IMR-90 (cell line): ENCODE results near the gene CCN2.

Experiments used
- CEBPB ChIP-seq: IDR thresholded peaks from 2 replicates; pipeline ENCODE4 v1.6.1; 2012; ENCODE audit warnings: low read depth, low read length, improper control_type of control experiment
- CTCF ChIP-seq: conservative IDR thresholded peaks from 2 replicates; pipeline ENCODE4 v1.5.1; 2012; ENCODE audit warnings: mild to moderate bottlenecking, low read depth, low read length, improper control_type of control experiment
- FOS ChIP-seq: fragments of 150-350 bp; IDR thresholded peaks from 2 replicates; pipeline ENCODE4 v1.6.1; 2016; ENCODE audit warnings: low read depth, low read length
- MAFK ChIP-seq: IDR thresholded peaks from 2 replicates; pipeline ENCODE4 v1.6.1; 2012; ENCODE audit warnings: low read depth, low read length, improper control_type of control experiment
- MXI1 ChIP-seq: IDR thresholded peaks from 2 replicates; pipeline ENCODE4 v1.6.1; 2012; ENCODE audit warnings: low read depth, mild to moderate bottlenecking, low read length, moderate library complexity, borderline replicate concordance
- NFE2L2 ChIP-seq: fragments of 150-350 bp; IDR thresholded peaks from 2 replicates; pipeline ENCODE4 v1.6.1; 2016; ENCODE audit warnings: low read depth, mild to moderate bottlenecking, low read length
- POLR2A ChIP-seq: IDR thresholded peaks from 2 replicates; pipeline ENCODE4 v1.6.1; 2012; ENCODE audit warnings: mild to moderate bottlenecking, low read depth, low read length
- RAD21 ChIP-seq: IDR thresholded peaks from 2 replicates; pipeline ENCODE4 v1.6.1; 2012; ENCODE audit warnings: low read length, improper control_type of control experiment
- SMC3 ChIP-seq: fragments of 150-350 bp; IDR thresholded peaks from 2 replicates; pipeline ENCODE4 v1.6.1; 2016; ENCODE audit warnings: low read depth, mild to moderate bottlenecking, antibody characterized with exemption, low read length, moderate library complexity
- TF ChIP-seq, protein P1 (sequence below): fragments of 150-350 bp; IDR thresholded peaks from 2 replicates; pipeline ENCODE4 v1.6.1; 2016; ENCODE audit warnings: low read depth, mild to moderate bottlenecking, low read length, moderate library complexity, borderline replicate concordance

- TF ChIP-seq CTCF (no peak), NFE2L2 (no peak), CEBPB (no peak), RAD21 (no peak), MAFK (no peak), MXI1 (no peak), SMC3 (no peak), POLR2A (no peak), FOS (no peak)
- TF ChIP-seq, protein P1, sequence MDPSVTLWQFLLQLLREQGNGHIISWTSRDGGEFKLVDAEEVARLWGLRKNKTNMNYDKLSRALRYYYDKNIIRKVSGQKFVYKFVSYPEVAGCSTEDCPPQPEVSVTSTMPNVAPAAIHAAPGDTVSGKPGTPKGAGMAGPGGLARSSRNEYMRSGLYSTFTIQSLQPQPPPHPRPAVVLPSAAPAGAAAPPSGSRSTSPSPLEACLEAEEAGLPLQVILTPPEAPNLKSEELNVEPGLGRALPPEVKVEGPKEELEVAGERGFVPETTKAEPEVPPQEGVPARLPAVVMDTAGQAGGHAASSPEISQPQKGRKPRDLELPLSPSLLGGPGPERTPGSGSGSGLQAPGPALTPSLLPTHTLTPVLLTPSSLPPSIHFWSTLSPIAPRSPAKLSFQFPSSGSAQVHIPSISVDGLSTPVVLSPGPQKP, result no peak
Observed at GRCh38 chr6:131978522-131978921, 27.4 kb upstream of the CCN2 start.
